ENCODE measurements around the gene AOPEP. TPM values are rescaled to one million over a fixed set of nuclear protein-coding genes. Genes with fewer than 3 reads are reported as not detected.

AOPEP gene
- total and polyA plus RNA-seq, 2 donors (not counting 3 experiments of a cell fraction or from before 2014, with no cell fraction given) = 20.2 to 41.6 TPM

GRCh38 chr9:95017661-95018060 is 291.2 kb downstream of the AOPEP start:
- Histone ChIP-seq H3K9me3 (replicated peaks; ENCODE audit: control insufficient read depth, insufficient read depth, low read length) (no peaks in the 10 kb centered on the region), H2AFZ (ENCODE audit: low read depth, low read length) (no peak overlapping the region), H3K27me3 (ENCODE audit: control insufficient read depth in 2 of 2, insufficient read depth in 2 of 2, low read length in 2 of 2) (no peaks in the 10 kb centered on the region), H3K9ac (replicated peaks; ENCODE audit: extremely low read depth, insufficient read depth, low read length) (no peak overlapping the region), H3K4me2 (ENCODE audit: insufficient read depth, low read length) (no peak overlapping the region), H3K4me1 (ENCODE audit: control insufficient read depth, extremely low read depth, insufficient read depth, low read length) (peaks cover 9% of the 10 kb centered on the region), H3K27ac (ENCODE audit: insufficient read depth, low read depth, low read length) (peak overlapping the region; percentile 62), H4K20me1 (replicated peaks; ENCODE audit: control insufficient read depth, extremely low read depth, insufficient read depth, low read length) (no peaks in the 10 kb centered on the region), H3K4me3 (replicated peaks in 1 of 3; ENCODE audit: insufficient read depth in 1 of 3, low read depth in 1 of 3, low read length in 3 of 3) (no peak overlapping the region), H3K79me2 (ENCODE audit: control insufficient read depth, insufficient read depth, low read length) (peaks cover 8% of the 10 kb centered on the region), H3K9me1 (replicated peaks; ENCODE audit: control insufficient read depth, extremely low read depth, insufficient read depth, low read length) (no peaks in the 10 kb centered on the region), H3K36me3 (ENCODE audit: control insufficient read depth in 2 of 2, extremely low read depth in 1 of 2, insufficient read depth in 2 of 2, low read length in 2 of 2) (peaks cover 13 to 15% of the 10 kb centered on the region in 2 experiments)
- DNase-seq (ENCODE audit: low read depth, low spot score) = no peak
- peak; percentile 53 for FAIRE-seq
- ChIA-PET POLR2A (no interaction called here), CTCF (interaction anchor here (0.8 to 2.6 kb wide), 4 partner anchors 8 to 110 kb away, joined by 4 to 8 read pairs (median 5); no protein-coding TSS in a partner anchor)
- BruUV-seq (replicated peaks) = no TSS peak
- dilution Hi-C loops (cut with MboI; ENCODE audit: extremely low pct_ligation_motif_present, low sequenced_read_pairs) = no loop called here
- TF ChIP-seq EZH2 (IDR thresholded peaks at IDR 0.05; ENCODE audit: borderline replicate concordance, low read depth, low read length, severe bottlenecking) (no peak), POLR2AphosphoS5 (IDR thresholded peaks at IDR 0.05; ENCODE audit: insufficient read depth, low read depth, low read length) (no peak), FOS (IDR thresholded peaks at IDR 0.05; ENCODE audit: borderline replicate concordance, insufficient read depth, low read length) (no peak), MAX (IDR thresholded peaks at IDR 0.05; ENCODE audit: insufficient read depth, insufficient read length) (no peak), POLR2A (IDR thresholded peaks at IDR 0.05; ENCODE audit: low read depth, low read length) (no peak), GATA2 (IDR thresholded peaks at IDR 0.05; ENCODE audit: insufficient read depth, insufficient read length, low read depth, low read length) (no peak), MYC (IDR thresholded peaks at IDR 0.05; ENCODE audit: low read depth, low read length) (no peak), JUN (IDR thresholded peaks at IDR 0.05; ENCODE audit: borderline replicate concordance, insufficient read depth, insufficient read length, low read depth) (no peak)
- TF ChIP-seq, protein P1, sequence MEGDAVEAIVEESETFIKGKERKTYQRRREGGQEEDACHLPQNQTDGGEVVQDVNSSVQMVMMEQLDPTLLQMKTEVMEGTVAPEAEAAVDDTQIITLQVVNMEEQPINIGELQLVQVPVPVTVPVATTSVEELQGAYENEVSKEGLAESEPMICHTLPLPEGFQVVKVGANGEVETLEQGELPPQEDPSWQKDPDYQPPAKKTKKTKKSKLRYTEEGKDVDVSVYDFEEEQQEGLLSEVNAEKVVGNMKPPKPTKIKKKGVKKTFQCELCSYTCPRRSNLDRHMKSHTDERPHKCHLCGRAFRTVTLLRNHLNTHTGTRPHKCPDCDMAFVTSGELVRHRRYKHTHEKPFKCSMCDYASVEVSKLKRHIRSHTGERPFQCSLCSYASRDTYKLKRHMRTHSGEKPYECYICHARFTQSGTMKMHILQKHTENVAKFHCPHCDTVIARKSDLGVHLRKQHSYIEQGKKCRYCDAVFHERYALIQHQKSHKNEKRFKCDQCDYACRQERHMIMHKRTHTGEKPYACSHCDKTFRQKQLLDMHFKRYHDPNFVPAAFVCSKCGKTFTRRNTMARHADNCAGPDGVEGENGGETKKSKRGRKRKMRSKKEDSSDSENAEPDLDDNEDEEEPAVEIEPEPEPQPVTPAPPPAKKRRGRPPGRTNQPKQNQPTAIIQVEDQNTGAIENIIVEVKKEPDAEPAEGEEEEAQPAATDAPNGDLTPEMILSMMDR (IDR thresholded peaks at IDR 0.05; ENCODE audit: extremely low read depth in 1 of 2, insufficient read depth in 1 of 2, low read depth in 1 of 2, low read length in 2 of 2) = no peak
- intact Hi-C loops (cut with micrococcal nuclease) = loop anchor here (1.0 kb wide), 1 partner anchor 7 kb away; no protein-coding TSS in a partner anchor

All from endothelial cell of umbilical vein (primary cell).